ENCODE results near the gene TM7SF2.

The TM7SF2 gene

GRCh38 chr11:65077451-65077850 is 34.2 kb upstream of the TM7SF2 start:
- no peaks in the 10 kb centered on the region for H3K4me1 ChIP-seq (ENCODE audit: control insufficient read depth, insufficient read depth, low read length, poor library complexity, severe bottlenecking)
- no peaks in the 10 kb centered on the region for H3K9me3 ChIP-seq (ENCODE audit: control insufficient read depth, low read length)
- no peaks in the 10 kb centered on the region for H3K27me3 ChIP-seq (replicated peaks; ENCODE audit: control insufficient read depth, insufficient read depth, low read length, poor library complexity, severe bottlenecking)
- DNase-seq, result no peak
- no peaks in the 10 kb centered on the region for H3K36me3 ChIP-seq (ENCODE audit: control insufficient read depth, insufficient read depth, low read length)
- no peak overlapping the region for H3K27ac ChIP-seq (ENCODE audit: insufficient read depth, low read length, poor library complexity, severe bottlenecking)
- no peak overlapping the region for H3K4me3 ChIP-seq (ENCODE audit: insufficient read depth, low read depth, low read length, poor library complexity, severe bottlenecking)

- Histone ChIP-seq H3K4me1 (ENCODE audit: control insufficient read depth, insufficient read depth, low read length, poor library complexity, severe bottlenecking) (no peaks in the 10 kb centered on the region), H3K36me3 (ENCODE audit: control insufficient read depth, insufficient read depth, low read length) (no peaks in the 10 kb centered on the region), H3K27me3 (replicated peaks; ENCODE audit: control insufficient read depth, insufficient read depth, low read length, poor library complexity, severe bottlenecking) (no peaks in the 10 kb centered on the region), H3K27ac (ENCODE audit: insufficient read depth, low read length, poor library complexity, severe bottlenecking) (no peak overlapping the region), H3K4me3 (ENCODE audit: insufficient read depth, low read depth, low read length, poor library complexity, severe bottlenecking) (no peak overlapping the region), H3K9me3 (ENCODE audit: control insufficient read depth, low read length) (no peaks in the 10 kb centered on the region)
- peak; percentile 28 to 56 (median 46) for DNase-seq
These were observed 33.5 kb upstream of the TM7SF2 start for GRCh38 chr11:65078151-65078550.

- no peak overlapping the region for H3K4me3 ChIP-seq (ENCODE audit: insufficient read depth, low read depth, low read length, poor library complexity, severe bottlenecking)
- no peak overlapping the region for H3K27ac ChIP-seq (ENCODE audit: insufficient read depth, low read length, poor library complexity, severe bottlenecking)
- H3K27me3 ChIP-seq (replicated peaks; ENCODE audit: control insufficient read depth, insufficient read depth, low read length, poor library complexity, severe bottlenecking), result no peaks in the 10 kb centered on the region
- H3K4me1 ChIP-seq (ENCODE audit: control insufficient read depth, insufficient read depth, low read length, poor library complexity, severe bottlenecking), result peaks cover 5% of the 10 kb centered on the region
- no peak for DNase-seq
- no peaks in the 10 kb centered on the region for H3K36me3 ChIP-seq (ENCODE audit: control insufficient read depth, insufficient read depth, low read length)
- H3K9me3 ChIP-seq (ENCODE audit: control insufficient read depth, low read length), result no peaks in the 10 kb centered on the region
These were observed 32.8 kb upstream of the TM7SF2 start for GRCh38 chr11:65078786-65079342.

- Histone ChIP-seq H3K27me3 (replicated peaks; ENCODE audit: control insufficient read depth, insufficient read depth, low read length, poor library complexity, severe bottlenecking) (no peaks in the 10 kb centered on the region), H3K36me3 (ENCODE audit: control insufficient read depth, insufficient read depth, low read length) (peaks cover 21% of the 10 kb centered on the region), H3K4me3 (ENCODE audit: insufficient read depth, low read depth, low read length, poor library complexity, severe bottlenecking) (peak overlapping the region; percentile 83), H3K27ac (ENCODE audit: insufficient read depth, low read length, poor library complexity, severe bottlenecking) (peak overlapping the region; percentile 51), H3K9me3 (ENCODE audit: control insufficient read depth, low read length) (no peaks in the 10 kb centered on the region), H3K4me1 (ENCODE audit: control insufficient read depth, insufficient read depth, low read length, poor library complexity, severe bottlenecking) (peaks cover 16% of the 10 kb centered on the region)
- DNase-seq, result no peak
These were observed 28.4 kb upstream of the TM7SF2 start for GRCh38 chr11:65083134-65083833.

GRCh38 chr11:65083834-65084597 is 27.7 kb upstream of the TM7SF2 start, which contains the start of the genes CDCA5 and ZFPL1:
TSS of gene CDCA5 (minus strand) at chr11:65084040. CDS start at chr11:65083978, 62 bp downstream.
TSS of gene ZFPL1 (plus strand) at chr11:65084222. CDS start at chr11:65084699, 477 bp downstream.
- H3K36me3 ChIP-seq (ENCODE audit: control insufficient read depth, insufficient read depth, low read length), result peaks cover 28% of the 10 kb centered on the region
- peak within 1 kb of the TSS; percentile 83 for H3K4me3 ChIP-seq (ENCODE audit: insufficient read depth, low read depth, low read length, poor library complexity, severe bottlenecking)
- H3K27me3 ChIP-seq (replicated peaks; ENCODE audit: control insufficient read depth, insufficient read depth, low read length, poor library complexity, severe bottlenecking), result no peaks in the 10 kb centered on the region
- H3K4me1 ChIP-seq (ENCODE audit: control insufficient read depth, insufficient read depth, low read length, poor library complexity, severe bottlenecking), result peaks cover 16% of the 10 kb centered on the region
- no peaks in the 10 kb centered on the region for H3K9me3 ChIP-seq (ENCODE audit: control insufficient read depth, low read length)
- DNase-seq, result peak; percentile 91 to 92 (median 92)
- peak within 1 kb of the TSS; percentile 95 for H3K27ac ChIP-seq (ENCODE audit: insufficient read depth, low read length, poor library complexity, severe bottlenecking)

- peak overlapping the region; percentile 83 for H3K4me3 ChIP-seq (ENCODE audit: insufficient read depth, low read depth, low read length, poor library complexity, severe bottlenecking)
- DNase-seq, result no peak
- H3K4me1 ChIP-seq (ENCODE audit: control insufficient read depth, insufficient read depth, low read length, poor library complexity, severe bottlenecking), result peaks cover 16% of the 10 kb centered on the region
- H3K27me3 ChIP-seq (replicated peaks; ENCODE audit: control insufficient read depth, insufficient read depth, low read length, poor library complexity, severe bottlenecking), result no peaks in the 10 kb centered on the region
- H3K36me3 ChIP-seq (ENCODE audit: control insufficient read depth, insufficient read depth, low read length), result peaks cover 31% of the 10 kb centered on the region
- no peaks in the 10 kb centered on the region for H3K9me3 ChIP-seq (ENCODE audit: control insufficient read depth, low read length)
- H3K27ac ChIP-seq (ENCODE audit: insufficient read depth, low read length, poor library complexity, severe bottlenecking), result peak overlapping the region; percentile 95
These were observed 26.9 kb upstream of the TM7SF2 start for GRCh38 chr11:65084598-65085375.

- Histone ChIP-seq H3K4me3 (ENCODE audit: insufficient read depth, low read depth, low read length, poor library complexity, severe bottlenecking) (no peak overlapping the region), H3K27ac (ENCODE audit: insufficient read depth, low read length, poor library complexity, severe bottlenecking) (no peak overlapping the region), H3K9me3 (ENCODE audit: control insufficient read depth, low read length) (no peaks in the 10 kb centered on the region), H3K4me1 (ENCODE audit: control insufficient read depth, insufficient read depth, low read length, poor library complexity, severe bottlenecking) (peaks cover 16% of the 10 kb centered on the region), H3K27me3 (replicated peaks; ENCODE audit: control insufficient read depth, insufficient read depth, low read length, poor library complexity, severe bottlenecking) (no peaks in the 10 kb centered on the region), H3K36me3 (ENCODE audit: control insufficient read depth, insufficient read depth, low read length) (peaks cover 31% of the 10 kb centered on the region)
- DNase-seq, result no peak
These were observed 26.2 kb upstream of the TM7SF2 start for GRCh38 chr11:65085446-65085845.

GRCh38 chr11:65086809-65087208 is 24.9 kb upstream of the TM7SF2 start:
- H3K4me3 ChIP-seq (ENCODE audit: insufficient read depth, low read depth, low read length, poor library complexity, severe bottlenecking), result no peak overlapping the region
- peaks cover 31% of the 10 kb centered on the region for H3K36me3 ChIP-seq (ENCODE audit: control insufficient read depth, insufficient read depth, low read length)
- peaks cover 16% of the 10 kb centered on the region for H3K4me1 ChIP-seq (ENCODE audit: control insufficient read depth, insufficient read depth, low read length, poor library complexity, severe bottlenecking)
- H3K9me3 ChIP-seq (ENCODE audit: control insufficient read depth, low read length), result no peaks in the 10 kb centered on the region
- H3K27me3 ChIP-seq (replicated peaks; ENCODE audit: control insufficient read depth, insufficient read depth, low read length, poor library complexity, severe bottlenecking), result no peaks in the 10 kb centered on the region
- no peak for DNase-seq
- H3K27ac ChIP-seq (ENCODE audit: insufficient read depth, low read length, poor library complexity, severe bottlenecking), result no peak overlapping the region

GRCh38 chr11:65087216-65087615 is 24.5 kb upstream of the TM7SF2 start:
- Histone ChIP-seq H3K36me3 (ENCODE audit: control insufficient read depth, insufficient read depth, low read length) (peaks cover 31% of the 10 kb centered on the region), H3K27ac (ENCODE audit: insufficient read depth, low read length, poor library complexity, severe bottlenecking) (no peak overlapping the region), H3K4me1 (ENCODE audit: control insufficient read depth, insufficient read depth, low read length, poor library complexity, severe bottlenecking) (peaks cover 16% of the 10 kb centered on the region), H3K9me3 (ENCODE audit: control insufficient read depth, low read length) (no peaks in the 10 kb centered on the region), H3K4me3 (ENCODE audit: insufficient read depth, low read depth, low read length, poor library complexity, severe bottlenecking) (no peak overlapping the region), H3K27me3 (replicated peaks; ENCODE audit: control insufficient read depth, insufficient read depth, low read length, poor library complexity, severe bottlenecking) (no peaks in the 10 kb centered on the region)
- DNase-seq, result no peak
